Adrenal gland (tissue), 19 donors: ENCODE results near the gene RIMBP3C. TPM values are rescaled to one million over a fixed set of nuclear protein-coding genes. Genes with fewer than 3 reads are reported as not detected.
"Not testable (repeated sequence)": the region's sequence is repeated elsewhere in the genome, so short reads cannot be mapped to it uniquely, and the experiment has no call there.

Experiments
- DNase-seq, 7 donors: peaks; one replicate each; pipeline ENCODE4 v3.0.0-alpha.2; 2019 to 2020
- H3K27ac ChIP-seq, 5 donors: fragments of 200-600 bp; sonication (generic) in 4 of 5; 1 replicate in 3 of 5; 2 replicates in 2 of 5; pipeline versions ENCODE4 v1.5.1 to v1.8.0; 2016 to 2020; ENCODE audit warnings: mild to moderate bottlenecking in 1 of 5
- H3K27me3 ChIP-seq: fragments of 200-600 bp; 2 replicates; pipeline ENCODE4 v1.8.0; 2021
- H3K36me3 ChIP-seq, 2 donors: fragments of 200-600 bp; replicated peaks in 1 of 2; 1 replicate in 1 of 2; 2 replicates in 1 of 2; pipeline versions ENCODE4 v1.5.1 to v1.8.0; 2018 to 2022
- H3K4me1 ChIP-seq, 2 donors: fragments of 200-600 bp; replicated peaks in 1 of 2; 1 replicate in 1 of 2; 2 replicates in 1 of 2; pipeline versions ENCODE4 v1.5.1 to v1.8.0; 2018 to 2021
- H3K4me3 ChIP-seq, 4 donors: fragments of 200-600 bp; sonication (generic) in 3 of 4; one replicate each; pipeline ENCODE4 v1.5.1; 2016 to 2018
- H3K9me3 ChIP-seq, 3 donors: fragments of 200-600 bp; sonication (generic) in 1 of 3; replicated peaks in 1 of 3; 1 replicate in 2 of 3; 2 replicates in 1 of 3; pipeline versions ENCODE4 v1.5.1 to v1.8.0; 2016 to 2021
- CTCF ChIP-seq, 6 experiments: fragments of 450-650 bp in 4 of 6; fragments of 200-600 bp in 2 of 6; sonication (generic) in 1 of 6; IDR thresholded peaks; 1 replicate in 5 of 6; 2 replicates in 1 of 6; pipeline versions ENCODE4 v1.5.1 to v1.8.0; 2016 to 2021; ENCODE audit warnings: antibody characterized with exemption in 6 of 6, mild to moderate bottlenecking in 2 of 6, moderate library complexity in 1 of 6
- POLR2A ChIP-seq, 2 donors: fragments of 450-650 bp; IDR thresholded peaks; one replicate each; pipeline ENCODE4 v1.6.1; 2017; ENCODE audit warnings: antibody characterized with exemption in 2 of 2, mild to moderate bottlenecking in 2 of 2, moderate library complexity in 1 of 2
- WGBS, 4 donors: extraction: QIAGEN DNeasy Blood & Tissue Kit in 2 of 4; methylation state at CpG; one replicate each; pipeline versions ENCODE4 v1.1.5 to v1.1.7; 2013 to 2017; 5-methylcytosine and 5-hydroxymethylcytosine counted together
- intact Hi-C, 2 donors: fragments of 100-400 bp; cut with DNase I; formaldehyde crosslinking; loops; one replicate each; pipeline versions ENCODE4 v1.14.1 to v1.15.0; 2022 to 2023
- long read RNA-seq, 10 donors: library from polyadenylated mRNA in 3 of 10; unstranded in 2 of 10; stranded (forward) in 1 of 10; transcript quantifications; one replicate each; pipeline ENCODE4 v2.0.0 and lab custom pipeline, GENCODE V29; 2021 to 2026
- polyA plus RNA-seq, 3 donors: library from polyadenylated mRNA; stranded (reverse); fragments of 200-250 nt in 2 of 3; fragments of 350-450 nt in 1 of 3; fragmentation: Illumina TruSeq in 1 of 3; extraction: RNeasy Lipid Tissue Mini Kit (QIAGEN cat#74804) in 1 of 3; gene quantifications; one replicate each; pipeline ENCODE4 v1.2.3, GENCODE V29; 2013 to 2014
- total RNA-seq, 9 donors: library from RNA; depleted of rRNA in 4 of 9; stranded (reverse); fragments of >200 nt in 4 of 9; fragments of 120-200 nt in 1 of 9; fragmentation: NEBNext Ultra II Directional in 1 of 9; extraction: Animal tissue kit (Norgen Biotek cat#: 25700) in 1 of 9; gene quantifications; one replicate each; pipeline versions ENCODE4 v1.1.0 to v1.2.4, GENCODE V29; 2013 to 2023
- donor health status: healthy with polysubstance abuse.
- donor health status: Bipolar disorder and iron deficiency.
- donor health status: DM: yes; HTN: yes; CAD: no.
- donor health status: DM: no; HTN: no; CAD: no.
- donor health status: DM: no; HTN: no; CAD: no.
- donor health status: DM: yes; HTN: yes; CAD: no.

The RIMBP3C gene
- total RNA-seq = 1 to 10 TPM in 1 of 9 donors, under 1 TPM in 6, not detected in 2; 0.19 to 2.5 (median 0.28) TPM
- under 1 TPM in 1 of 3 donors, not detected in 2; 0.18 TPM for polyA plus RNA-seq
- long read RNA-seq, donor 1, full-length matches to known transcripts = 1 of 1 reads
- long read RNA-seq, donor 1, partial matches to known transcripts = 0 of 1 reads
- long read RNA-seq, donor 1, other reads (novel, unspliced or antisense) = 0 of 1 reads
- long read RNA-seq, donor 2 = 0 reads
- long read RNA-seq, donor 3 = 0 reads
- long read RNA-seq, donor 4 = 0 reads
- long read RNA-seq, donor 5 = 0 reads
- long read RNA-seq, donor 6 = 0 reads
- long read RNA-seq, donor 7 = 0 reads
- long read RNA-seq, donor 8 = 0 reads
- long read RNA-seq, donor 9 = 0 reads
- long read RNA-seq, donor 10 = 0 reads

GRCh38 chr22:21551361-21551760, at the start of gene RIMBP3C:
RIMBP3C (minus strand) TSS chr22:21551461; CDS start chr22:21550976, 485 bp downstream.
- DNase-seq, intact Hi-C loops, H3K4me1 ChIP-seq, H3K27me3 ChIP-seq, H3K36me3 ChIP-seq, H3K9me3 ChIP-seq, H3K4me3 ChIP-seq, H3K27ac ChIP-seq: not testable (repeated sequence)
- WGBS, 4 donors = no CpG with 5 or more reads among the region's 4 CpGs

GRCh38 chr22:21599053-21599893, 48.0 kb upstream of the RIMBP3C start:
- no peak for DNase-seq
- Histone ChIP-seq H3K4me3 (no peak overlapping the region), H3K27me3 (no peaks in the 10 kb centered on the region), H3K27ac (no peak overlapping the region), H3K9me3 (no peaks in the 10 kb centered on the region), H3K4me1 (no peaks in the 10 kb centered on the region), H3K36me3 (peaks cover 0 to 16% of the 10 kb centered on the region in 2 donors)
- intact Hi-C loops = no loop called here
- TF ChIP-seq POLR2A (IDR thresholded peaks at IDR 0.05) = no peak
- TF ChIP-seq CTCF (IDR thresholded peaks at IDR 0.05) = no peak
- WGBS, 4 donors = 86 to 88% (median 86%) methylated on average over 6 of the region's 6 CpGs

GRCh38 chr22:21598302-21598701, 47.0 kb upstream of the RIMBP3C start:
- Histone ChIP-seq H3K9me3 (no peaks in the 10 kb centered on the region), H3K4me1 (no peaks in the 10 kb centered on the region)
- WGBS, 4 donors = 87 to 93% (median 90%) methylated on average over 3 of the region's 3 CpGs

GRCh38 chr22:21596356-21597135, 45.3 kb upstream of the RIMBP3C start:
- H3K27me3 ChIP-seq, intact Hi-C loops, DNase-seq, H3K4me1 ChIP-seq, H3K9me3 ChIP-seq, H3K27ac ChIP-seq, H3K4me3 ChIP-seq: not testable (repeated sequence)
- WGBS, 4 donors = 93 to 97% (median 96%) methylated on average over 13 of the region's 13 CpGs
- H3K36me3 ChIP-seq = peaks cover 0 to 32% of the 10 kb centered on the region in 2 donors

More at GRCh38 chr22:21598302-21598701, 47.0 kb upstream of the RIMBP3C start:
- Histone ChIP-seq H3K27ac (no peak overlapping the region), H3K36me3 (peaks cover 0 to 26% of the 10 kb centered on the region in 2 donors), H3K4me3 (no peak overlapping the region), H3K27me3 (no peaks in the 10 kb centered on the region)
- intact Hi-C loops = no loop called here
- TF ChIP-seq POLR2A (IDR thresholded peaks at IDR 0.05) = no peak
- TF ChIP-seq CTCF (IDR thresholded peaks at IDR 0.05) = no peak
- no peak for DNase-seq
